IPS-11a (cell line): Measurements from ENCODE around the gene CEBPA.
A peak's percentile ranks its signal among the peaks of the same experiment; 100 is the strongest.
"Not testable (repeated sequence)": the region's sequence is repeated elsewhere in the genome, so short reads cannot be mapped to it uniquely, and the experiment has no call there.

Experiments used
- H3K4me3 ChIP-seq: one replicate; pipeline ENCODE4 v1.5.1; 2013; ENCODE audit warnings: low read depth, low read length, control low read depth

CEBPA gene

GRCh38 chr19:33301144-33301899, 1.0 kb downstream of the CEBPA start:
- peak overlapping the region; percentile 30 for H3K4me3 ChIP-seq

- no peak overlapping the region for H3K4me3 ChIP-seq
Observed at GRCh38 chr19:33300894-33301143, 1.5 kb downstream of the CEBPA start.

- no peak overlapping the region for H3K4me3 ChIP-seq
Observed at GRCh38 chr19:33300009-33300893, 2.1 kb downstream of the CEBPA start.

- no peak overlapping the region for H3K4me3 ChIP-seq
Observed at GRCh38 chr19:33299051-33299688, 3.2 kb downstream of the CEBPA start.

- no peak overlapping the region for H3K4me3 ChIP-seq
Observed at GRCh38 chr19:33298146-33298911, 4.0 kb downstream of the CEBPA start.

GRCh38 chr19:33297401-33298145, 4.8 kb downstream of the CEBPA start:
- H3K4me3 ChIP-seq = no peak overlapping the region

- no peak overlapping the region for H3K4me3 ChIP-seq
Observed at GRCh38 chr19:33296488-33296971, 5.8 kb downstream of the CEBPA start.

- no peak overlapping the region for H3K4me3 ChIP-seq
Observed at GRCh38 chr19:33295621-33296487, 6.5 kb downstream of the CEBPA start.

GRCh38 chr19:33295046-33295445, 7.3 kb downstream of the CEBPA start:
- not testable (repeated sequence) for H3K4me3 ChIP-seq

- H3K4me3 ChIP-seq = no peak overlapping the region
Observed at GRCh38 chr19:33294058-33294798, 8.1 kb downstream of the CEBPA start.

GRCh38 chr19:33293255-33294057, 8.9 kb downstream of the CEBPA start:
- no peak overlapping the region for H3K4me3 ChIP-seq

GRCh38 chr19:33292595-33293254, 9.6 kb downstream of the CEBPA start:
- no peak overlapping the region for H3K4me3 ChIP-seq

GRCh38 chr19:33291623-33292534, 10.5 kb downstream of the CEBPA start:
- no peak overlapping the region for H3K4me3 ChIP-seq

GRCh38 chr19:33290956-33291622, 11.2 kb downstream of the CEBPA start:
- H3K4me3 ChIP-seq = no peak overlapping the region

- no peak overlapping the region for H3K4me3 ChIP-seq
Observed at GRCh38 chr19:33290082-33290815, 12.1 kb downstream of the CEBPA start.
